Left lobe of liver (tissue), 2 donors: ENCODE results near the gene WLS. TPM values are rescaled to one million over a fixed set of nuclear protein-coding genes. Genes with fewer than 3 reads are reported as not detected.
"Not testable (repeated sequence)": the region's sequence is repeated elsewhere in the genome, so short reads cannot be mapped to it uniquely, and the experiment has no call there.

Experiments
- ATAC-seq: fragments of 200-7000 bp; cut with Tn5 transposase; one replicate; pipeline ENCODE4 v1.9.1; 2020; ENCODE audit warnings: mild to moderate bottlenecking, moderate library complexity
- DNase-seq: peaks from one replicate; pipeline ENCODE4 v3.0.0-alpha.2; 2020; ENCODE audit warnings: low spot score
- total RNA-seq: library from RNA; stranded (reverse); gene quantifications from one replicate; pipeline ENCODE4 v1.2.1, GENCODE V29; 2021
- donor health status: DM: no; HTN: no; CAD: no; lungs with moderate emphysema.
- donor health status: DM: no; HTN: yes; CAD: no.

Gene WLS
- total RNA-seq, 1 donor from 2014 or later, result 11.2 TPM

GRCh38 chr1:68171795-68172194 lies 60.5 kb downstream of the WLS start:
- not testable (repeated sequence) for ATAC-seq, DNase-seq

GRCh38 chr1:68168545-68169171 lies 63.7 kb downstream of the WLS start:
- ATAC-seq (peak; percentile 34), DNase-seq (no peak)

- ATAC-seq (no peak), DNase-seq (no peak)
These were observed 65.1 kb downstream of the WLS start for GRCh38 chr1:68167211-68167610.

- ATAC-seq (no peak), DNase-seq (no peak)
These were observed 66.0 kb downstream of the WLS start for GRCh38 chr1:68166348-68166747.

- no peak for ATAC-seq
- no peak for DNase-seq
These were observed 66.7 kb downstream of the WLS start for GRCh38 chr1:68165665-68166064.

GRCh38 chr1:68164918-68165317 lies 67.4 kb downstream of the WLS start:
- no peak for ATAC-seq

GRCh38 chr1:68163220-68163619 lies 69.1 kb downstream of the WLS start:
- DNase-seq, result no peak

More at GRCh38 chr1:68164918-68165317, 67.4 kb downstream of the WLS start:
- no peak for DNase-seq

GRCh38 chr1:68162761-68163160 lies 69.6 kb downstream of the WLS start:
- ATAC-seq (no peak), DNase-seq (no peak)

More at GRCh38 chr1:68163220-68163619, 69.1 kb downstream of the WLS start:
- ATAC-seq, result no peak

GRCh38 chr1:68161672-68162071 lies 70.7 kb downstream of the WLS start:
- DNase-seq, ATAC-seq: not testable (repeated sequence)

GRCh38 chr1:68160935-68161334 lies 71.4 kb downstream of the WLS start:
- DNase-seq, ATAC-seq: not testable (repeated sequence)

GRCh38 chr1:68160021-68160420 lies 72.3 kb downstream of the WLS start:
- DNase-seq (no peak), ATAC-seq (peak; percentile 58)

- ATAC-seq, result no peak
- no peak for DNase-seq
These were observed 73.5 kb downstream of the WLS start for GRCh38 chr1:68158837-68159236.

- ATAC-seq, result no peak
- DNase-seq, result no peak
These were observed 74.9 kb downstream of the WLS start for GRCh38 chr1:68157416-68157815.

- no peak for ATAC-seq
These were observed 80.6 kb downstream of the WLS start for GRCh38 chr1:68151690-68152089.

GRCh38 chr1:68149907-68150306 lies 82.4 kb downstream of the WLS start:
- DNase-seq (no peak), ATAC-seq (no peak)

More at GRCh38 chr1:68151690-68152089, 80.6 kb downstream of the WLS start:
- no peak for DNase-seq

GRCh38 chr1:68149110-68149798 lies 83.1 kb downstream of the WLS start:
- DNase-seq (no peak), ATAC-seq (no peak)

GRCh38 chr1:68148631-68149030 lies 83.7 kb downstream of the WLS start:
- no peak for DNase-seq
- no peak for ATAC-seq

GRCh38 chr1:68147534-68148171 lies 84.7 kb downstream of the WLS start:
- no peak for ATAC-seq
- no peak for DNase-seq

- peak; percentile 90 for DNase-seq
- peak; percentile 92 for ATAC-seq
These were observed 86.8 kb downstream of the WLS start for GRCh38 chr1:68145418-68146126.

GRCh38 chr1:68144856-68145255 lies 87.5 kb downstream of the WLS start:
- ATAC-seq, result no peak
- no peak for DNase-seq

- ATAC-seq (peak; percentile 63), DNase-seq (no peak)
These were observed 88.7 kb downstream of the WLS start for GRCh38 chr1:68143633-68144032.
